OCI-LY1 (cell line): ENCODE data around the gene DBI.

Experiments used
- EZH2 ChIP-seq: fragments of 200-600 bp; sonication (generic), shearing (Covaris generic); IDR thresholded peaks from 2 replicates; pipeline ENCODE4 v1.8.0; 2017; ENCODE audit warnings: borderline replicate concordance, mixed run types, mild to moderate bottlenecking, antibody characterized with exemption, low read length, moderate library complexity, mixed read lengths
- TF ChIP-seq, protein P1 (sequence below): fragments of 200-600 bp; sonication (generic), shearing (Covaris generic); IDR thresholded peaks from 2 replicates; pipeline ENCODE4 v1.5.1; 2017; ENCODE audit warnings: mild to moderate bottlenecking, antibody characterized with exemption, low read length, moderate library complexity, mixed read lengths

GRCh38 chr2:119407430-119408220 is 40.8 kb downstream of the DBI start:
- no peak for TF ChIP-seq EZH2
- TF ChIP-seq, protein P1, sequence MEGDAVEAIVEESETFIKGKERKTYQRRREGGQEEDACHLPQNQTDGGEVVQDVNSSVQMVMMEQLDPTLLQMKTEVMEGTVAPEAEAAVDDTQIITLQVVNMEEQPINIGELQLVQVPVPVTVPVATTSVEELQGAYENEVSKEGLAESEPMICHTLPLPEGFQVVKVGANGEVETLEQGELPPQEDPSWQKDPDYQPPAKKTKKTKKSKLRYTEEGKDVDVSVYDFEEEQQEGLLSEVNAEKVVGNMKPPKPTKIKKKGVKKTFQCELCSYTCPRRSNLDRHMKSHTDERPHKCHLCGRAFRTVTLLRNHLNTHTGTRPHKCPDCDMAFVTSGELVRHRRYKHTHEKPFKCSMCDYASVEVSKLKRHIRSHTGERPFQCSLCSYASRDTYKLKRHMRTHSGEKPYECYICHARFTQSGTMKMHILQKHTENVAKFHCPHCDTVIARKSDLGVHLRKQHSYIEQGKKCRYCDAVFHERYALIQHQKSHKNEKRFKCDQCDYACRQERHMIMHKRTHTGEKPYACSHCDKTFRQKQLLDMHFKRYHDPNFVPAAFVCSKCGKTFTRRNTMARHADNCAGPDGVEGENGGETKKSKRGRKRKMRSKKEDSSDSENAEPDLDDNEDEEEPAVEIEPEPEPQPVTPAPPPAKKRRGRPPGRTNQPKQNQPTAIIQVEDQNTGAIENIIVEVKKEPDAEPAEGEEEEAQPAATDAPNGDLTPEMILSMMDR: peak; percentile 65
